Measurements from ENCODE around the gene PRR35.
A peak's percentile ranks its signal among the peaks of the same experiment; 100 is the strongest.

Gene PRR35

DNA sequence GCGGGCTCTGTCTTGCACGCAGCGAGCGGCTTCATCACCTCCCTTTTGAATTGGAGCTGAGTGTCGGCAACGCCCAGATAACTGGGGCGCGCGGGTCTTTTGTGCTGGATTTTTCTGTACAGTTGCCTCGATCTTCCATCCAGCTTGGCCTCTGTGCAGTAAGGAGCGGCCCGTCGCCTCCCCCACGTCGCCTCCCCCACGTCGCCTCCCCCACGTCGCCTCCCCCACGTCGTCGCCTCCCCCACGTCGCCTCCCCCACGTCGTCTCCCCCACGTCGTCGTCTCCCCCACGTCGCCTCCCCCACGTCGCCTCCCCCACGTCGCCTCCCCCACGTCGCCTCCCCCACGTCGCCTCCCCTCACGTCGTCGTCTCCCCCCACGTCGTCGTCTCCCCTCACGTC is 15.7 kb upstream of the PRR35 start:
- H3K27me3 ChIP-seq (ENCODE audit: insufficient read depth, low read length) = no peaks in the 10 kb centered on the region
- no peak overlapping the region for H3K27ac ChIP-seq (ENCODE audit: low read depth, low read length, poor library complexity, severe bottlenecking)
- H3K9ac ChIP-seq (ENCODE audit: low read length) = no peak overlapping the region
- TF ChIP-seq, protein P1, sequence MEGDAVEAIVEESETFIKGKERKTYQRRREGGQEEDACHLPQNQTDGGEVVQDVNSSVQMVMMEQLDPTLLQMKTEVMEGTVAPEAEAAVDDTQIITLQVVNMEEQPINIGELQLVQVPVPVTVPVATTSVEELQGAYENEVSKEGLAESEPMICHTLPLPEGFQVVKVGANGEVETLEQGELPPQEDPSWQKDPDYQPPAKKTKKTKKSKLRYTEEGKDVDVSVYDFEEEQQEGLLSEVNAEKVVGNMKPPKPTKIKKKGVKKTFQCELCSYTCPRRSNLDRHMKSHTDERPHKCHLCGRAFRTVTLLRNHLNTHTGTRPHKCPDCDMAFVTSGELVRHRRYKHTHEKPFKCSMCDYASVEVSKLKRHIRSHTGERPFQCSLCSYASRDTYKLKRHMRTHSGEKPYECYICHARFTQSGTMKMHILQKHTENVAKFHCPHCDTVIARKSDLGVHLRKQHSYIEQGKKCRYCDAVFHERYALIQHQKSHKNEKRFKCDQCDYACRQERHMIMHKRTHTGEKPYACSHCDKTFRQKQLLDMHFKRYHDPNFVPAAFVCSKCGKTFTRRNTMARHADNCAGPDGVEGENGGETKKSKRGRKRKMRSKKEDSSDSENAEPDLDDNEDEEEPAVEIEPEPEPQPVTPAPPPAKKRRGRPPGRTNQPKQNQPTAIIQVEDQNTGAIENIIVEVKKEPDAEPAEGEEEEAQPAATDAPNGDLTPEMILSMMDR (IDR thresholded peaks at IDR 0.05; ENCODE audit: low read length) = no peak
- no peak for TF ChIP-seq EZH2 (IDR thresholded peaks at IDR 0.05; ENCODE audit: borderline replicate concordance, low read length)
- no peaks in the 10 kb centered on the region for H3K36me3 ChIP-seq (ENCODE audit: insufficient read depth, low read length)
- no peak overlapping the region for H2AFZ ChIP-seq (ENCODE audit: low read length)
- no peaks in the 10 kb centered on the region for H3K9me3 ChIP-seq (ENCODE audit: low read length)
- no peaks in the 10 kb centered on the region for H3K4me1 ChIP-seq (ENCODE audit: insufficient read depth, low read length, severe bottlenecking)
- H3F3A ChIP-seq (ENCODE audit: insufficient read depth, low read length) = no peaks in the 10 kb centered on the region
- H3K4me2 ChIP-seq (ENCODE audit: low read length) = no peak overlapping the region
- no peaks in the 10 kb centered on the region for H4K20me1 ChIP-seq (ENCODE audit: insufficient read depth, low read length)
- H3K79me2 ChIP-seq (ENCODE audit: insufficient read depth, low read length) = no peaks in the 10 kb centered on the region
- no peak overlapping the region for H3K4me3 ChIP-seq (ENCODE audit: low read depth, low read length, poor library complexity, severe bottlenecking)
- H3K9me2 ChIP-seq (ENCODE audit: low read depth, low read length) = no peaks in the 10 kb centered on the region

- Histone ChIP-seq H3K4me3 (ENCODE audit: low read depth, low read length, poor library complexity, severe bottlenecking) (no peak overlapping the region), H3K79me2 (ENCODE audit: insufficient read depth, low read length) (no peaks in the 10 kb centered on the region), H3K27me3 (ENCODE audit: insufficient read depth, low read length) (no peaks in the 10 kb centered on the region), H3K9me3 (ENCODE audit: low read length) (no peaks in the 10 kb centered on the region), H3K4me1 (ENCODE audit: insufficient read depth, low read length, severe bottlenecking) (no peaks in the 10 kb centered on the region), H4K20me1 (ENCODE audit: insufficient read depth, low read length) (no peaks in the 10 kb centered on the region), H3K4me2 (ENCODE audit: low read length) (no peak overlapping the region), H2AFZ (ENCODE audit: low read length) (no peak overlapping the region), H3F3A (ENCODE audit: insufficient read depth, low read length) (no peaks in the 10 kb centered on the region), H3K9ac (ENCODE audit: low read length) (no peak overlapping the region), H3K9me2 (ENCODE audit: low read depth, low read length) (no peaks in the 10 kb centered on the region), H3K36me3 (ENCODE audit: insufficient read depth, low read length) (peaks cover 7% of the 10 kb centered on the region; the same call in 1 of the 2 replicates), H3K27ac (ENCODE audit: low read depth, low read length, poor library complexity, severe bottlenecking) (no peak overlapping the region)
- TF ChIP-seq, protein P1 (IDR thresholded peaks at IDR 0.05; ENCODE audit: low read length) = peak; percentile 44; the same call in 1 of the 2 replicates
- no peak for TF ChIP-seq EZH2 (IDR thresholded peaks at IDR 0.05; ENCODE audit: borderline replicate concordance, low read length)
Measured at GRCh38 chr16:546909-547770, 13.1 kb upstream of the PRR35 start.

DNA sequence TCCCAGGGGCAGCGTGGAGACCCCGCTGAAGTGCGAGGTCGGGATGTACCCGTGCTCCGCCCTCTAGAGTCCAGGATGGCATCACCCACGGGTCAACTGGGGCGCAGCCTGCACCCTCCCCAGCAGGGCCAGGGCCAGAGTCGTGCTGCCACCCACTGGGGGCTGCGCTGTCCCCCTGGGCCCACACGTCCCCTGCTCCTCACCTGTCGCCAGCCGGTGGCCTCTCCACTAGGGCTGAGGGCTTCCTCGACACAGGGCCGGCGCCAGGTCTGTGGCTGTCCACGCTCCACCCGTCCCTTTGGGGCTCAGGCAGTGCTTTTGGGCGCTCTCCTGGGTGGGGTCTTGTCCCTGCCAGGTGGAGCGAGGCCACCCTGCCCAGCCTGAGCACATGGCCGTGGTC is 11.6 kb upstream of the PRR35 start:
- H3K9me2 ChIP-seq (ENCODE audit: low read depth, low read length) = no peaks in the 10 kb centered on the region
- TF ChIP-seq EZH2 (IDR thresholded peaks at IDR 0.05; ENCODE audit: borderline replicate concordance, low read length) = no peak
- TF ChIP-seq, protein P1 (IDR thresholded peaks at IDR 0.05; ENCODE audit: low read length) = no peak
- H3K4me2 ChIP-seq (ENCODE audit: low read length) = no peak overlapping the region
- no peak overlapping the region for H2AFZ ChIP-seq (ENCODE audit: low read length)
- H3K27me3 ChIP-seq (ENCODE audit: insufficient read depth, low read length) = no peaks in the 10 kb centered on the region
- H3K9ac ChIP-seq (ENCODE audit: low read length) = no peak overlapping the region
- H3K79me2 ChIP-seq (ENCODE audit: insufficient read depth, low read length) = no peaks in the 10 kb centered on the region
- H4K20me1 ChIP-seq (ENCODE audit: insufficient read depth, low read length) = no peaks in the 10 kb centered on the region
- no peaks in the 10 kb centered on the region for H3K4me1 ChIP-seq (ENCODE audit: insufficient read depth, low read length, severe bottlenecking)
- no peaks in the 10 kb centered on the region for H3F3A ChIP-seq (ENCODE audit: insufficient read depth, low read length)
- H3K36me3 ChIP-seq (ENCODE audit: insufficient read depth, low read length) = peaks cover 7% of the 10 kb centered on the region
- H3K4me3 ChIP-seq (ENCODE audit: low read depth, low read length, poor library complexity, severe bottlenecking) = no peak overlapping the region
- no peaks in the 10 kb centered on the region for H3K9me3 ChIP-seq (ENCODE audit: low read length)
- H3K27ac ChIP-seq (ENCODE audit: low read depth, low read length, poor library complexity, severe bottlenecking) = no peak overlapping the region

All from OCI-LY1 (cell line).